SIG-M5 (cell line): ENCODE measurements around the gene MINDY4.

Experiments
- DNase-seq: peaks from one replicate; lab custom pipeline; 2025; lab: John Stamatoyannopoulos, UW

Gene MINDY4

DNA sequence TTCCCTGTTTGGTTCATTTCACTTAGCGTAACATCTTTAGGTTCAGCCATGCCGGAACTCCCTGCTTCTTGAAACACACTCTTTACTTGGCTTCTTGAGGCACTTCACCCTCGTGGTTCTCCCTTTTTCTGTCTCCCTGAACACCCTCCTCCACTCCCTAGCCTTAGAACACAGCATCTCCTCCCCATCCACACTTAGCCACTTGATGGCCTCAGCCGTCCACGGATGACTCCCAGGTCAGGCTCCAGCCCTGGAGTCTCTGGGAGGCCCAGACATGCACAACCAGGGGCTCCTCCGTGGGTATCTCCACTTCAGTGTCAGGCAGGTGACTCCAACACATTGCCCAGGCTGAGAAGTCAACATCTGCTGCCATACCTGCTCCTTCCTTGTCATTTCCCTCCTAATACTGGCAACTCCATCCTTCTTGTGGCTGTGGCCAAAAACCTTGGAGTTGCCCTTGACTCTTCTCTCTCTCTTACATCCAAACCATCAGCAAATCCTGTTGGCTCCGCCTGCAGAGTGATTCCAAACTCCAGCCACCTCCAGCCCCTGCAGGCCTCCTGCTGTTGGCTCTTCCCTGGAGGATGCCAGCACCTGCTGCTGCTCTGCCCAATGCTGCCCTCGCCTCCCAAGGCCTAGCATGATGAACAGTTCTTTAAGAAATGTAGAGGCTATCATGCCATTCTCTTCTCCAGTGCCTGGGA lies 27.7 kb upstream of the MINDY4 start:
- DNase-seq: no peak

DNA sequence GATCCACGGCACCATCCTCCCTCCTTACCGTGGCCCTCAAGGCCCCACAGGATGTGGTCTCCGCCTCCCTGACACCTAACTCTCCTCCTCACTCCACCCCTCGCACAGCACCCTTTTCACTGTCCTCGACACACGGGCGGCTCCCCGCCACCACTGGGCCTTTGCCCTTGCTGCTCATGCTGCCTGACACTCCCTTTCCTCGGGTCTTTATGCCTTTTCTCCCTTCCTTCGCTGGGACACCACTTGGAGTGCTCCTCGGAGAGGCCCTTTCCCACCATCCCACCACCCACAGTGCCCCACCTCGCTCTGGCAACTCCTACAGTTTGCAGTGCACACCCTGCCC lies 27.2 kb upstream of the MINDY4 start:
- DNase-seq: no peak

DNA sequence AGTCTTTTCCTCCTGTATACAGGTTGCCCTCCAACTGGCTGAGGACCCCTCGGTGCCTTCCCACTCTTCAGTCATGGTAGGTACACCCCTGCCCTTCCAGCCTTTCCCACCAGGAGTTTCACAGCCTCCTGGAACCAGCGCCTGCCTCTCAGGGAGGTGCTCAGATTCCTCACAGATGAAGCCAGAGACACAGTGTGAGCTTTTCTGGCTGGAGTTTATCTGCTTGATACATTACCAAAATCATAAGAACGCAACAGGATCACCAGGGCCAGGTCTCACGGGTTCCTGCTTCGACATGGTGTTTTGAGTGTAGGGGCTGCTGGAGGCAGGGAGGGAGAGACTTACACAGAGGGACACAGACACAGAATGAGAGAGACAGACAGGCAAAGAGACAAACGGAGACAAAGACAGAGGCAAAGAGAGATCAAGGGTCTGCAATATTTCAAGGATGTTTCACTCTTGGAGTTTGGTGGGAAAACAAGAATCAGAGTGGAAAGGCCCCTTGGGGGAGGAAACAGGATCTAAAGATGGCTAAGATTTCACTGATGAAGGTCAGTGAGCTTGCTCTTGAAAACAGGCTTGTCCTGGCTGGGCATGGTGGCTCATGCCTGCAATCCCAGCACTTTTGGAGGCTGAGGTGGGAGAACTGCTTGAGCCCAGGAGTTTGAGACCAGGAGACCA lies 25.8 kb upstream of the MINDY4 start:
- no peak for DNase-seq

DNA sequence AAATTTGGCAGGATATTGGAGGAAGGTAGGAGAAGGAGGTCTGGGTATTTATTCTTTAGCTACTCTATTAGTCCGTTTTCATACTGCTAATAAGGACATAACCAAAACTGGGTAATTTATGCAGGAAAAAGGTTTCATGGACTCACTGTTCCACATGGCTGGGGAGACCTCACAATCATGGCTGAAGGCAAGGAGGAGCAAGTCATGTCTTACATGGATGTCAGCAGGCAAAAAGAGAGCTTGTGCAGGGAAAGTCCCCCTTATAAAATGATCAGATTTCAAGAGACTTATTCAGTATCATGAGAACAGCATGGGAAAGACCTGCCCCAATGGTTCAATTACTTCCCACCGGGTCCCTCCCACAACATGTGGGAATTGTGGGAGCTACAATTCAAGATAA lies 21.2 kb upstream of the MINDY4 start:
- DNase-seq: no peak

DNA sequence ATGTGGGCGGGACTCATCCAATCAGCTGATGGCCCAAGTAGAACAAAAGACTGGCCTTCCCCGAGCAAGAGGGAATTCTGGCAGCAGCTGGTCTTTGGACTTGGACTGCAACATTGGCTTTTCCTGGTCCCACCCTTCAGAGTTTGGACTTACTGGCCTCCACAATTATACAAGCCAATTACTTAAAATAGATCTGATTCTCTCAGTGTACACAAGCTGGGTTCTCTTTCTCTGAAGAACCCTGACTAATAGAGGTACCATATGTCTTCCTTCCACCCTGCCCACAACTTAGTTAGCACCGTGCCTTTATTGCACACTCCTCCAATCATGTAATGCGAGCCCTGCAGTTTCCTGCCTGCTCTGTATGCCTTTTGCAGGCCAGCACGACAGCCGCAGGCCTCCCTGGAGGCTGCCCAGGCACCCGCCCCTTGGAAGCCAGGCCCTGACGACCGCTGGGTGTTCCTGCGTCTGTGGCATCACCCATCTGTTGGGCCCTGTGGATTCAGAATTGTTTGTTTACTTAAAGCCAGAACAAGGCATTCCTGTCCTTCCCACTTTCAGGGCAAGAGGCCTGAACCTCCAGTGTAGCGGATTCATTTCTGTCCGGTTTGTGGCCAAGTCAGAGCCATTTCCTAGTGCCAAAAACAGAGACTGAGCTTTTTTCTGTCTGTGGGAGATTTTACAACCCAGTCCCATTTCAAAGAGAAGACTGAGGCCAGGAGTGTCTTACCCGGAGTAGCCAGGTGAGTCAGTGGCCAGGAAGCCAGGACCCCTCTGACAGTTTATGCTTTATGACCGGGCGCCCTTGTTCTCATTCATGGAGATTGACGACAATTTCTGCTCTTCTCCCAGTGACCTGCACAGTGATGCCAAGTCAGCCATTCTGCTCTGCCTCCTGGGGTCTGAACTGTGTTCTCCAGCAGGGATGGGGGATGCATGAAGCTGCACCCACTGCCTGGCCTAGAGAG lies 20.2 kb upstream of the MINDY4 start:
- DNase-seq: no peak

DNA sequence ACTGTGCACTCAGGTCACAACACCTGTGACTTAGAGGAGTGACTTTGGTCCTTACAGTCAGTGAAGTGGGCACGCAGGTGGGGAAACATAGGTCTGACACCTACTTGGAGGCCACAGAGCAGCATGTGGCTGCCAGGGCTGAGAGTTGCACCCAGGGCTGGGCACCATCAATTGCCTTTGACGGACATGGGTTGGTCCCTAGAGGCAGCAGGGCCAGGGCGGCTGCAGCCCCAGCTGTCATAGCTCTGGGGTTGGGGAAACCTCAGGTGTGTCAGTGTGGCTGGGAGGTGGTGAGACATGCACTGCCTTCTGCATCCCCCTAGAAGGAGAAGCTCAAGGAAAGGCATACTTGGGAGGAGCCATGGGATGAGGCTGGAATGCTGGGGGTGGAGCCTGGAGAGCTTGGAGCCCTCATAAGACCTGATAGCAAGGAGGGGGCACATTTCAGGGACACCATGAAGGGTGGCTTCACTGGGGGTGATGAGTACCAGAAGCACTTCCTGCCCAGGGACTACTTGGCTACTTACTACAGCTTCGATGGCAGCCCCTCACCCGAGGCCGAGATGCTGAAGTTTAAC lies 19.4 kb upstream of the MINDY4 start, which contains the start of gene INMT:
TSS of gene INMT (plus strand) at position 440 of the 578 bp plus-strand sequence. CDS start at position 456, 16 bp downstream.
- no peak for DNase-seq

DNA sequence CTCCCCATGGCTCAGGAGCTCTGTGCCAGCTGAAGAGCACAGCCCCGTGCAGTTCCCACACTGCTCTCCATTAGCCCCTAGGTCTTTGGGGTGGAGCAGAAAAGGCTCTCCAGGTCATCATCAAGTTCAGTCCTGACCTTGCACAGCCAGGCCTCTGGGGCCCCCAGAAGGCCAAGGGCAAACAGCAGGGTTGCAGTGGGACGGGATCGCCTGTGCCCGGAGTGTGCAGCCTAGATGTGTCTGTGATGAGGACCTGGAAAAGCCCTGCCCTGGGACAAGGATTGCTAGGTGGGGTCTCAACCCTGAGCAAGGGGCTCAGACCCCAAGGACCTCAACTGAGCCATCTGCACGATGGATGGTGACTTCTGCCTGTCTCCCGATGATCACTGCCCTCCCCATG lies 18.7 kb upstream of the MINDY4 start:
- DNase-seq: no peak

DNA sequence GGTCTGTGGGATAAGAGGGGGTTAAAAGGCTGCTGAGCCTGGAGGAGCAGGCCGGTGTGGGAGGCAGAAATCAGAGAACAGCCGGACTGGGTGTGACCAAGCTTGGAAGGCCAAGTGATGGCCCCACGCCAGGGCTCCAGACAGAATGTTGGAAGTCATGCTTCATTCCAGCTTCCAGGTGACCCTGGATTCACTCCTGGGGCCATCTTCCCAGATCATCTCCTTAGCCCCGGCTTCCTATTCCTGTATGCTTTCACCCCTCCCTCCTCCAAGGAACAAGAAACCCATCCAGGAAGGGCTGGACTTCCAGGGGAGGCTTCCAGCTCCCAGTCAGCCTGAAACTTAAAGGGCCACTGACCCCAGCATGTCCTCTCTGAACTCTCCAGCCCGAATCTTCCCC lies 18.2 kb upstream of the MINDY4 start:
- no peak for DNase-seq

DNA sequence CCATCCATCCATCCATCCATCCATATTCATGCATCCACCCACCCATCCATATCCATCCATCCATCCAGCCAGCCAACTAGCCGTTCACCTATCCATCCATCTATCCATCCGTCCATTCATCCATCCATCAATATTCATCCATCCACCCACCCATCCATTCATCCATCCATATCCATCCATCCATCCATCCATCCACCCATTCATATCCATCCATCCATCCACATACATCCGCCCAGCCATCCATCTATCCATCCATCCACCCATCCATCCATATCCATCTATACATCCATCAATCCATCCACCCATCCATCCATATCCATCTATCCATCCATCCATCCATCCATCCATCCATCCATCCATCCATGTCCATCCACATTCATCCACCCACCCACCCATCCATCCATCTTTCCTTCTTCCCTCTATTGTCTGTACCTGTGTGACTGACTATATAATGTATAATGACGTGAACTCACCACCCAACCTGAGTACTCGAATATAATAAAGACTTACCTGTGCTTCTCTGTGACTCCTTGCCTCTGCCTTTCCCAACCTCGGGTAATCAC lies 16.8 kb upstream of the MINDY4 start:
- no peak for DNase-seq

DNA sequence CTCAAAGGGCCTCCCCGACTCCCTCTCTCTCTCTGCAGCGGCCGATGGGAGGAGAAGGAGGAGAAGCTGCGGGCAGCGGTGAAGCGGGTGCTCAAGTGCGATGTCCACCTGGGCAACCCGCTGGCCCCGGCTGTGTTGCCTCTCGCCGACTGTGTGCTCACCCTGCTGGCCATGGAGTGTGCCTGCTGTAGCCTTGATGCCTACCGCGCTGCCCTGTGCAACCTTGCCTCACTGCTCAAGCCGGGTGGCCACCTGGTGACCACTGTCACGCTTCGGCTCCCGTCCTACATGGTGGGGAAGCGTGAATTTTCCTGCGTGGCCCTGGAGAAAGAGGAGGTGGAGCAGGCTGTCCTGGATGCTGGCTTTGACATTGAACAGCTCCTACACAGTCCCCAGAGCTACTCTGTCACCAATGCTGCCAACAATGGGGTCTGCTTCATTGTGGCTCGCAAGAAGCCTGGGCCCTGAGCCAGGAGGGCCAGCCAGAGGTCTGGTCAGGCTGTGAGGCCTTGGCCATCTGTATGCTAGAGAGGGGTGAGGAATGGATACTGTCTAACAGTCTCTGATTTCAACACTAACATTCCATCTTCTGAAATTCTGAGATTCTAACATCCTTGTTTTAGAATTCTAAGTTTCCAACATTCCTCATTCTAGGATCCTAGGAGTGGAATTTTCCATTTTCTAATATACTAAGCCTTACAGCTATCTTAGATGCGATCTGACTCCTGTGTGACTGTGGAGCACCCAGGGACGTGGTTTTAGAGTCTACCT lies 15.6 kb upstream of the MINDY4 start:
- no peak for DNase-seq

DNA sequence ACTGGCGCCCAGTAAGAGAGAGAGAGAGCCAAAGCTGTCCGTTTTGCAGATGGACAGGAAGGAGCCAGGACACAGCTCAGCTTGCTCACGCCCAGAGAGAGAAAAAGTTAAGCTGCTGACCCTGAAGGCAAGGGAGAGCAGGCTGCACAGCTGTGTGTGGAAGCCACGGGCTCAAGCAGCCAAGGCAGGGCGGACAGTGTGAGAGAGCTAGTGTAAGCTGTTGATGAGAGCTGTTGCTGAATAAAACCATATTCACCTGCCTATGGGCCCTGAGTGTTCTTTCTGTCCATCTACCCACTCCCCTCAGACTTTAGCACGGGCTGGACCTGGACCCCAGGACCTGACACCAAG lies 13.9 kb upstream of the MINDY4 start:
- no peak for DNase-seq

DNA sequence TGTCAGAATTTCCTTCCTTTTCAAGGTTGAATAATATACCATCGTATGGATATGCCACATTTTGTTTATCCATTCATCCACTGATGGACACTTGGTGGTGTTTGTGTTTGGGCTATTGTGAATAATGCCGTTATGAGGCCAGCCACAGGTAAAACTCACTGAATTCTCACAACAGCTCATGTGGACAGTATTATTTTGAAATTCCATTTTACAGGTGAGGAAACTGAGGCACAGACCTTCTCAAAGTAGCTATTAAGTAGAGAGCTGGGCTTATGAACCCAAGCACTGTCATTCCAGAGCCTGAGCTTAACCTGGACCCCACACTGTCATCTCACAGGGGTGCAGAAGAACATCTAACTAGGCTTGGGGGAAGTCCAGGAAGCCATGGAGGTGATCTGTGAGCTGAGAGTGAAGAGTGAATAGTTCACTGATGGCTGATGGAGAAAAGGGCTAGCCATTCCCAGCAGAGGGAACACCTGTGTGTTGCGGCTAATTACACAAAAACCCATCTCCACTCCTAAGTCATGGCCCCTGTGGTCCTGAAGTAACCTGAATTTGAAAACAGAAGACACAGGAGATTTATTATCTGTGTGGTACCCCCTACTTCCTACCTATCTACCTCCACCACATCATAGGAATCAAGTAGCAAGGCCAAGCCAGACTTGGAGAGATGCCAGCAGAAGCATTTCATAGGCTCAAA lies 10.6 kb upstream of the MINDY4 start:
- DNase-seq: no peak

DNA sequence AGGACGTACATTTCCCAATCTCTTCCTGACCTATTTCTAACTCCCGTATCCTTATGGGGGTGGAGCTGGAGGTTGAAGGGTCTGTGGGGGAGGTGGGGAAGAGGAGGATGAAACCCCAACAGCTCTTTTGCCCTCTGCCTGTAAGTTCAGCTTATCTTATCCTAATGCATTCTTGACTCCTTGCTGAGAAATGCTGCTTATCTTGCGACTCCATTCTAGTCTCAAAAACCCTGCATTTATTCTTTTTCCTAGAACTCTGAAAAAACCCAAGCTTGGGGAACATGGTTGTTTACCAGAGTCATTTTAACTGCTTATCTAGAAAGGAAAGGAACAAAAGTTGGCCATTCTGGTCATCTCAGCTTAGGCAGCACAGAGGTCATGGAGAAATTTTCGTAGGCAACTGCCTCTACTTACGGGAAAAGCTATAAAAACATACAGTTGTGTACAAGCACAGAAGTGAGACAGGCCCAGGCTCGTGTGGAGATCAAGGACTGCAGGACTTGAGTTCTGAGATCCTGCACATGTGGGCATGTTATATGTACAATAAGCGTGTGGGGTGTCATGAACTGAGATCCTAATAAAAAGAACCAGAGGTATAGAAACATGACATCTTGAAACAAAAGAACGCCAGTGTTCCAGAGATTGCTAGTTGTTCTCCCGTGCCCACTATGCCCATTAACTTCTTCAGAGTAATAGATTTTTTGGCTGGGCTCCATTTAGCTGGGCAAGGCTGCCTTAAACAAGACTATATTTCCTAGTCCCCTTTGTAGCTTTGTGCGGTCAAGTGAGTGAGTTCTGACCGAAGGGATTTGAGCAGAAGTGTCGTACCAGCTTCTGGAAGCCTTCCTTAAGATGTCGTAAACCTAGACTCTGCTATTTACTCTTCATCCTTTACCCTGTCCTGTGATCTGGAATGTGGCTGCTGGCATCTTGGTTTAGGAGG lies 9.7 kb upstream of the MINDY4 start:
- no peak for DNase-seq

DNA sequence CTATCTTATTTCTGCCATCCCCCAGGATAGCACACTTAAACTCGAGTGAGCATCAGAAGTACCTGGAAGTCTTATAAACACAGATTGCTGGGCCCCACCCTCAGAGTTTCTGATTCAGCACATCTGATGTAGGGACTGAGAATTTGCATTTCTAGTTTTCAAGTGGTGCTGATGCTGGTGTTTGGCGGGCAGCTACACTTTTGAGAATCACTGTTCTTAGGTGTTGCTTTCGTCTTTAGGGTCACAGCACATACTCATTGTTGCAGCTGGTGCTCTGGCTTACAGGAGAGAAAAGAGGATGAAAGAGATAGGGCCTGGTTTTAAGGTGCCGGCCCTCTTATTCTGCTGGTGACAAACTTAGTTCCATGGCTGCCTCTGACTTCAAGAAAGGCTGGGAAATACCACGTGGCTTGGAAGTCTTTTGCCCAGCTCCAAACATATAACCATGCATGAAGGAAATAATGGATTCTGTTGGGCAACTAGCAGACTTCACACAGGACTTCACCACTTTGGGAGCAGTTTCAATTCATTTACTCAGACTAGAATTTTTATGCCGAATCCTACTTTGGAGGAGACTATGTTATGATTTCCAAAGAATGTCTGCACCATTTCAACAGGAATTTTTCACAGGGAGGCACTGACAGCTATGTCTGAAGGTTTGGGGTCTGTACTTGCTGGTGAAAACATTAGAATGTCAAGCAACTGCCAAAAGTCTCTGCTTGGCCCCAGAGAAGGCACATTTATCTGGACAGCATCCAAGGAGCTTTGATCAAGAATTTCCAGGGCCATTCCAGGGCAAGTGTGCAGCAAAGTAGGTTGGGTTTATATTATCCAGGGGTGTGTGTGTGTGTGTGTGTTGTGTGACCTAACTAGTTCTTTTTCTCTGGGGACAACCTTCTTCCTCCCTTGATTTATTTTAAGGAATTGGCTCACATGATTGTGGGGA lies 6.9 kb upstream of the MINDY4 start:
- no peak for DNase-seq

DNA sequence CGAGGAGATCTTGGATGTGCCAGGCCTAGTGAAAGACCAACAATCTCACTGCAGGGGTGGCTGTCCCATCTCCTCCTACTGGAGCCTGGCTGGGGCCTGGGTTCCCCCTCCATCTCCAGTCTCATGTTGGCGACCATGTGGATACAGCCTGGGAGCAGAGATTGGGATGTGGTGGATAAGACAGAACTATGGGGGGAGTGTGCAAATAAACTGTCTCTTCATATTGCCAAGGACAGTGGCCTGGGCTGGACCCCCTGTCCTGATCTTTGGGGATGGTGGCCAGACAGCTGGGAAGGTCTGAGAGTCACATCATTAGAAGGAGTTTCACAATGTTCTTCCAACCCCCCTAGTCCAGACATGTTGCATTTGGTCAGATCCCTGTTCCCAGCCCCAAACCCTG lies 5.8 kb upstream of the MINDY4 start:
- no peak for DNase-seq

DNA sequence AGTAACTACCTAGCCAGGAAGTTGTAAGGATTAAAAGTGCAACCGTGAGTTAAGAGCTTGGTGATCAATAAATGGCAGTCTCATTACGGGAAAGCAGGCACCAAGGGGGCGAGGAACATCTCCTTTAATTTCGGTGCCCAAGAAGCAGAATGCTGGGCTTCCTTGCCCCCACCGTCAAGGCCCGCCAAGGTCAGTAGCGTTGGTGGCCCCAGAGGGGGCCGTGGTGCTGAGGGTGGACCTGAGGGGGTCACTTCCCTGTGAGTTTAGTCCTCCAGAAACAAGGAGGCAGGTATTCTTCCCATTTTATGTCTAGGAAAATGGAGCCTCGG lies 408 bp upstream of the MINDY4 start:
- no peak for DNase-seq

DNA sequence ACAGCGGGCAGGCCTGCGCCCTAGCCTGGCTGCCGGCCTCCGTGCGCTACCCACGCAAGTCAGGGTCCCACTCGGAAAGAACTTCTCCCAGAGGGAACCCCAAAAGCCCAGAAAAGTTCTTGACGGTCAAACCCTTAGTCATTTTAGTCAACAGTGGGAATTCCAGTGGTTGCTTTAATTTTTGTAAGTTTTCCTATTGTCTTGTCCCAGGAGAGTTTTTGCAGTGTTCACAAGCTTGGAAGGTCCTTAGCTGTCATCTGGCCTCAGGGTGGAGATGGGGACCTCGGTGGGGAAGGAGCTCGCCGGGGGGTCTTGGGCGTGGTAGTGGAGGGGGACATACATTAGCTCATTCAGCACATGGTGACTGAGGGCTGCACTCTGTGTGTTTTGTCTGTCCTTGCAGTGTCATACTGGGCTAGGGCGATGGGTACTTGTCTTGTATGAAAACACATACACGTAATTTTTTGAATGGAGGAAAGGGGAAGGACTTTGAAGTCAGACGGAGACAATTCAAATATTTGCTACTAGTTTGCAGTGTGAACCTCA lies 736 bp downstream of the MINDY4 start:
- DNase-seq: no peak

DNA sequence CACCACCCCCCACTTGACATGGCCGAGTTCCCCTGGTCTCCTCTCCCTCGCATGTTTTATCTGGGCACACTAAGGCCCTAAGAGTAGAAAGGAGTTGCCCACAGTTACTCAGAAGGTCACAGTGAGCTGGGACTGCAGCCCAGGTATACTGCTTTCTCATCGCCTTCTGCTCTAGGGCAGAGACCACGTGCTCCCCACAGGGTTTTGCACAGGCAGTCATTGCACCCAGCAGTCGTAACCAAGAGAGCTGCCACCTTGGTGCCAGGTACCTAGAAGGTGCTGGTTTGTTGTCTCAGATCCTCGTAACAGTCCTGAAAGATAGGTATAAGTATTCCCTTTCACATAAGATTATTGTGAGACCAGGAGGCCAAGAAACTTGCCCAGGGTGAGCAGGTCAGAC lies 1.8 kb downstream of the MINDY4 start:
- no peak for DNase-seq
